K562 (cell line): Measurements from ENCODE around the gene RAB43. TPM values are rescaled to one million over a fixed set of nuclear protein-coding genes. Genes with fewer than 3 reads are reported as not detected.

Experiments
- CTCF ChIP-seq, 3 experiments: IDR thresholded peaks in 2 of 3; conservative IDR thresholded peaks in 1 of 3; 2 replicates each; pipeline ENCODE4 v1.5.1; 2011 to 2012; ENCODE audit warnings: low read length in 3 of 3, mild to moderate bottlenecking in 3 of 3, control low read depth in 2 of 3, improper control_type of control experiment in 1 of 3, inconsistent platforms in 1 of 3, low read depth in 1 of 3, mixed read lengths in 1 of 3, moderate library complexity in 1 of 3; ENCODE audit not compliant: insufficient read depth in 2 of 3
- ELF2 ChIP-seq: fragments of 250-450 bp; sonication (Bioruptor Pico); IDR thresholded peaks from 2 replicates; pipeline ENCODE4 v1.5.0; 2021; ENCODE audit warnings: mild to moderate bottlenecking
- GMEB1 ChIP-seq: fragments of 250-450 bp; sonication (Bioruptor Pico); IDR thresholded peaks from 2 replicates; pipeline ENCODE4 v1.4.0; 2020; ENCODE audit warnings: mild to moderate bottlenecking
- HNRNPK ChIP-seq: fragments of 200-400 bp; formaldehyde crosslinking; IDR thresholded peaks from one replicate; pipeline ENCODE4 v1.6.1; 2018; ENCODE audit warnings: mild to moderate bottlenecking, low read depth, low read length; ENCODE audit not compliant: poor library complexity, severe bottlenecking
- NBN ChIP-seq: fragments of 450-650 bp; IDR thresholded peaks from 2 replicates; pipeline ENCODE4 v1.6.1; 2016; ENCODE audit warnings: low read depth, mild to moderate bottlenecking
- NCOA1 ChIP-seq: fragments of 450-650 bp; IDR thresholded peaks from 2 replicates; pipeline ENCODE4 v1.6.1; 2016; ENCODE audit warnings: low read depth
- NFRKB ChIP-seq: fragments of 450-650 bp; IDR thresholded peaks from 2 replicates; pipeline ENCODE4 v1.6.1; 2016; ENCODE audit warnings: low read depth
- OTX1 ChIP-seq: fragments of 450-650 bp; formaldehyde crosslinking; IDR thresholded peaks from 2 replicates; pipeline ENCODE4 v1.4.0; 2022; ENCODE audit warnings: mild to moderate bottlenecking
- POU5F1 ChIP-seq: fragments of 150-350 bp; IDR thresholded peaks from 2 replicates; pipeline ENCODE4 v1.6.1; 2014; ENCODE audit warnings: borderline replicate concordance, low read length, low read depth, mild to moderate bottlenecking; ENCODE audit not compliant: partially characterized antibody
- RAD21 ChIP-seq, 2 experiments: fragments of 250-450 bp in 1 of 2; fragments of 450-650 bp in 1 of 2; sonication (Bioruptor Pico) in 1 of 2; formaldehyde crosslinking in 1 of 2; IDR thresholded peaks in 1 of 2; conservative IDR thresholded peaks in 1 of 2; 2 replicates each; pipeline versions ENCODE4 v1.4.0 to v1.8.0; 2020 to 2022; ENCODE audit warnings: mild to moderate bottlenecking in 2 of 2, moderate library complexity in 1 of 2
- RNF2 ChIP-seq: sonication (generic); IDR thresholded peaks from 2 replicates; pipeline ENCODE4 v1.6.1; 2016
- RREB1 ChIP-seq: fragments of 250-450 bp; sonication (Bioruptor Pico); IDR thresholded peaks from 2 replicates; pipeline ENCODE4 v1.4.0; 2020
- TEAD4 ChIP-seq, 2 experiments: sonication (generic) in 1 of 2; formaldehyde crosslinking in 1 of 2; IDR thresholded peaks; 2 replicates each; pipeline versions ENCODE4 v1.6.1 to v1.8.0; 2012 to 2022; ENCODE audit warnings: borderline replicate concordance in 1 of 2, inconsistent platforms in 1 of 2, low read length in 1 of 2, mild to moderate bottlenecking in 1 of 2, missing genetic modification reagents in 1 of 2
- YY1 ChIP-seq, 3 experiments: IDR thresholded peaks; 2 replicates each; pipeline ENCODE4 v1.6.1; 2011; ENCODE audit warnings: low read length in 2 of 3, mild to moderate bottlenecking in 2 of 3, moderate library complexity in 2 of 3, borderline replicate concordance in 1 of 3, control low read depth in 1 of 3, low read depth in 1 of 3; ENCODE audit not compliant: insufficient read depth in 3 of 3, insufficient replicate concordance in 2 of 3, control insufficient read depth in 1 of 3, insufficient read length in 1 of 3; ENCODE audit errors: extremely low read depth in 1 of 3
- ZZZ3 ChIP-seq: fragments of 450-650 bp; IDR thresholded peaks from 2 replicates; pipeline ENCODE4 v1.6.1; 2016; ENCODE audit warnings: antibody characterized with exemption, mild to moderate bottlenecking, moderate library complexity
- polyA plus RNA-seq, 8 experiments: library from polyadenylated mRNA; depleted of rRNA in 4 of 8; stranded (reverse) in 5 of 8; unstranded in 3 of 8; fragments of >200 nt; fragmentation: Nextera tagmentation in 2 of 8; fragmentation: Illumina TruSeq in 1 of 8; extraction: Ambion mirVana in 2 of 8; extraction: Trizol in 1 of 8; gene quantifications; 2 replicates each; pipeline versions ENCODE4 v1.2.1 to v1.2.3, GENCODE V29; 2011 to 2014; ENCODE audit warnings: inconsistent platforms in 1 of 8, missing spikeins in 1 of 8
- total RNA-seq, 7 experiments: library from RNA; depleted of rRNA in 6 of 7; stranded (reverse); fragments of >200 nt in 6 of 7; fragmentation: Illumina TruSeq in 2 of 7; extraction: Trizol in 2 of 7; gene quantifications; 2 replicates each; pipeline versions ENCODE4 v1.2.1 to v1.2.3, GENCODE V29; 2011 to 2021; ENCODE audit warnings: low replicate concordance in 1 of 7

The RAB43 gene
- total and polyA plus RNA-seq, 9 of the 15 experiments (the other 6 are each of a cell fraction or from before 2014, with no cell fraction given), result 0.04 to 6.8 (median 1.7) TPM; not detected in 2

- TF ChIP-seq GMEB1 (CRISPR knock-in tag) (peak; percentile 35), RAD21 (CRISPR knock-in tag; conservative IDR thresholded peaks at IDR 0.05 in 1 of 2, IDR thresholded peaks at IDR 0.05 in 1 of 2) (peak in 1 of 2 experiments; percentile 37; a peak in 3 of 4 replicates), ELF2 (CRISPR knock-in tag) (peak; percentile 95), RREB1 (CRISPR knock-in tag) (no peak), HNRNPK (no peak), NBN (peak; percentile 71; the same call in 1 of the 2 replicates), NFRKB (peak; percentile 79), NCOA1 (peak; percentile 99), OTX1 (CRISPR knock-in tag) (0 out of 2 replicates have a peak, but pooled peaks have one; percentile 50), TEAD4 (IDR thresholded peaks at IDR 0.05; ENCODE audit: low read length) (0 out of 2 replicates have a peak, but pooled peaks have one; percentile 3), TEAD4 (CRISPR knock-in tag; IDR thresholded peaks at IDR 0.05; ENCODE audit: borderline replicate concordance) (no peak), ZZZ3 (peak; percentile 71; the same call in 1 of the 2 replicates), RNF2 (0 out of 2 replicates have a peak, but pooled peaks have one; percentile 7), YY1 (IDR thresholded peaks at IDR 0.05; ENCODE audit: borderline replicate concordance in 1 of 3, control insufficient read depth in 1 of 3, extremely low read depth in 1 of 3, insufficient read depth in 3 of 3, insufficient read length in 1 of 3, insufficient replicate concordance in 2 of 3, low read depth in 1 of 3, low read length in 2 of 3) (peak in 2 of 3 experiments; percentile 36 to 37), CTCF (IDR thresholded peaks at IDR 0.05 in 2 of 3, conservative IDR thresholded peaks at IDR 0.05 in 1 of 3; ENCODE audit: insufficient read depth in 2 of 3, low read depth in 1 of 3, low read length in 3 of 3) (peak; percentile 75 to 82 (median 81)), POU5F1 (peak; percentile 54)
Observed at GRCh38 chr3:129160891-129161859, 39.6 kb upstream of the RAB43 start, which contains the start of gene ISY1 (continued).
